CD8-positive, alpha-beta memory T cell (primary cell): ENCODE measurements around the gene LAMTOR3. TPM values are rescaled to one million over a fixed set of nuclear protein-coding genes. Genes with fewer than 3 reads are reported as not detected.

ENCODE experiments used
- CTCF ChIA-PET: fragments of 350-600 bp; sonication (Branson Sonifier 250); formaldehyde crosslinking; loops from one replicate; lab custom pipeline; 2021; ENCODE audit warnings: antibody characterized with exemption; lab: Charles Lee
- POLR2A ChIA-PET: fragments of 350-600 bp; sonication (Branson Sonifier 250); formaldehyde crosslinking; loops from one replicate; lab custom pipeline; 2021; ENCODE audit warnings: antibody characterized with exemption; lab: Charles Lee
- DNase-seq, 5 donors: peaks; one replicate each; pipeline versions ENCODE4 v3.0.0 to v3.0.0-alpha.2; 2020 to 2022; ENCODE audit warnings: mixed read lengths in 1 of 5
- H3K27ac ChIP-seq: one replicate; pipeline ENCODE4 v1.7.0; 2013; ENCODE audit warnings: low read depth, mild to moderate bottlenecking, low read length, moderate library complexity
- H3K27me3 ChIP-seq: 2 replicates; pipeline ENCODE4 v1.7.0; 2013; ENCODE audit warnings: low read length, mild to moderate bottlenecking; ENCODE audit not compliant: insufficient read depth, poor library complexity, severe bottlenecking
- H3K36me3 ChIP-seq: 2 replicates; pipeline ENCODE4 v1.7.0; 2013; ENCODE audit warnings: mild to moderate bottlenecking, low read length, moderate library complexity; ENCODE audit not compliant: insufficient read depth
- H3K4me1 ChIP-seq: 2 replicates; pipeline ENCODE4 v1.7.0; 2013; ENCODE audit warnings: mild to moderate bottlenecking, low read length, moderate library complexity; ENCODE audit not compliant: insufficient read depth
- H3K4me3 ChIP-seq: 2 replicates; pipeline ENCODE4 v1.7.0; 2013; ENCODE audit warnings: mild to moderate bottlenecking, low read length
- H3K9me3 ChIP-seq: 2 replicates; pipeline ENCODE4 v1.7.0; 2013; ENCODE audit warnings: mild to moderate bottlenecking, low read length
- H3K27ac Mint-ChIP-seq, 8 donors: one replicate each; pipeline ENCODE4 v1.8.0; 2020 to 2021; ENCODE audit warnings: mixed read lengths in 8 of 8, mild to moderate bottlenecking in 6 of 8, inconsistent platforms in 3 of 8, moderate library complexity in 3 of 8
- H3K27me3 Mint-ChIP-seq, 2 donors: one replicate each; pipeline ENCODE4 v1.8.0; 2020 to 2021; ENCODE audit warnings: mixed read lengths in 2 of 2, mild to moderate bottlenecking in 1 of 2, moderate library complexity in 1 of 2
- H3K36me3 Mint-ChIP-seq, 3 donors: one replicate each; pipeline ENCODE4 v1.8.0; 2020 to 2021; ENCODE audit warnings: mixed read lengths in 3 of 3, inconsistent platforms in 1 of 3, mild to moderate bottlenecking in 1 of 3
- H3K4me1 Mint-ChIP-seq, 3 donors: one replicate each; pipeline ENCODE4 v1.8.0; 2020 to 2021; ENCODE audit warnings: mixed read lengths in 3 of 3, inconsistent platforms in 1 of 3, mild to moderate bottlenecking in 1 of 3
- H3K4me3 Mint-ChIP-seq, 7 donors: one replicate each; pipeline ENCODE4 v1.8.0; 2020 to 2021; ENCODE audit warnings: mixed read lengths in 7 of 7, mild to moderate bottlenecking in 6 of 7, moderate library complexity in 4 of 7, inconsistent platforms in 2 of 7
- H3K9me3 Mint-ChIP-seq, 5 donors: one replicate each; pipeline ENCODE4 v1.8.0; 2020 to 2022; ENCODE audit warnings: mixed read lengths in 5 of 5, mild to moderate bottlenecking in 3 of 5, moderate library complexity in 2 of 5, inconsistent platforms in 1 of 5
- polyA plus RNA-seq: library from polyadenylated mRNA; unstranded; fragments of 300-500 nt; fragmentation: Illumina TruSeq; gene quantifications from one replicate; pipeline ENCODE4 v1.2.3, GENCODE V29; 2021
- total RNA-seq, 2 experiments: library from RNA; stranded (reverse); gene quantifications; one replicate each; pipeline ENCODE4 v1.2.3, GENCODE V29; 2021

Gene LAMTOR3
- total and polyA plus RNA-seq, 3 experiments from 2014 or later = 35.7 to 39.0 (median 37.9) TPM

DNA sequence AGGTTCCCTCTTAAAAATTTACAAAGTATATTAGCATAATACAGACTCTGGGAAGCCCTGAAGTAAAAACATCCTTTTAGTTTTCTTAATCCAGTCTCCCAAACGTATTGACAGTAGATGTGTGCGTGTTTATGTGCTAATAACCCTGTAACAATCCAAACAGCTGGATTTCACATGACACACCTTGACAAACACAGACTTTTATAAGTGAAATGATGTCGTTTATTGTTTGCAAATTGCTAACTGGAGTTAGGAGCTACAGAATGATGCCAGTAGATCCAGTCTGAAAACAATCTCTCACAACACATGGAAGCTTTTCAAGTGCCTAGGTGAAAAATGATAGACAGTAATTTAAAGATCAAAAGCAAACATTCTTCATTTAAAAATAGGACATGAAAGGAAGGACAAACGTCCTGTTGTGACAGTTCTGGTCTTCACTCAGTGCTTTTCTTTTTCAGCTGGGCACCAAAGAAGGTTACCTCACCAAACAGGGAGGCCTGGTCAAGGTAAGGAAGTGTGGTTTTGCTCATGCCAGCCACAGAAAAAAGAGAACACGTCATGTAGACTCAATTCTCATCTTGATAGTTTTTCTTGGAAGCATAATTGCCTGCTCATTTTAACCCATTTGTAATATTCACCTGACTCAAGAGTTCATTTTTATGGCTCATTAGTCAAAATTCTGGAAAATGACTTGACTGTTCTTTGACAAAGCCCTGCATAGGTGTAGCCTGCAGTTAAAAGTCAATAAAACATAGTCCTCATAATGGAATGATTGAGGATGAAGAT lies 32.9 kb downstream of the LAMTOR3 start:
- H3K9me3 Mint-ChIP-seq = no peaks in the 10 kb centered on the region
- Histone ChIP-seq H3K27ac (no peak overlapping the region), H3K4me3 (no peak overlapping the region), H3K4me1 (peaks cover 4% of the 10 kb centered on the region), H3K36me3 (peaks cover 5% of the 10 kb centered on the region), H3K9me3 (no peaks in the 10 kb centered on the region), H3K27me3 (no peaks in the 10 kb centered on the region)
- POLR2A ChIA-PET = no interaction called here
- no peaks in the 10 kb centered on the region for H3K27me3 Mint-ChIP-seq
- H3K36me3 Mint-ChIP-seq = peaks cover 6 to 52% (median 8%) of the 10 kb centered on the region in 3 donors
- CTCF ChIA-PET = no interaction called here
- peak overlapping the region in 1 of 8 donors; percentile 29 for H3K27ac Mint-ChIP-seq
- H3K4me3 Mint-ChIP-seq = no peak overlapping the region
- peaks cover 5 to 8% (median 6%) of the 10 kb centered on the region in 3 donors for H3K4me1 Mint-ChIP-seq
- DNase-seq = no peak

DNA sequence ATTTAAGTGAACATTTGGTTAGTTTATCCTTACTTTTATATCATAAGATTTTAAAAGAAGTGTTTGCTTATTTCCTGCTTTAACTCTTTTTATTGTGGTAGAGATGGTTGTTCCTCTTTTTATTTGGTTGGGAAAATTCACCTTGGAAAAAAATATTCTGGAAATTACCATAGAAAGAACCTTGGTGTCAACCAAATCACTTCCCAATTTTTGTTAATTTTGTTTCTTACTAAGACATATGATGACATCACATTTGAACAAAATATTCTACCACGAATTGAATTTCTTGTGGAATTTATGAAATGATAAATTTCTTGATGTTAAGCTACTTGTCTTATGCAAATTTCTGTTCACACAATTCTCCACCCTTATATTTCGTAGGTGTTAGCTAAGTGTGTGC lies 33.7 kb downstream of the LAMTOR3 start:
- Histone ChIP-seq H3K27me3 (no peaks in the 10 kb centered on the region), H3K4me3 (no peak overlapping the region), H3K9me3 (no peaks in the 10 kb centered on the region), H3K36me3 (peaks cover 5% of the 10 kb centered on the region), H3K27ac (no peak overlapping the region), H3K4me1 (peaks cover 8% of the 10 kb centered on the region)
- Mint-ChIP-seq H3K36me3 (peaks cover 3 to 46% (median 5%) of the 10 kb centered on the region in 3 donors), H3K27ac (no peak overlapping the region), H3K27me3 (no peaks in the 10 kb centered on the region), H3K9me3 (no peaks in the 10 kb centered on the region), H3K4me3 (no peak overlapping the region), H3K4me1 (peaks cover 11 to 16% (median 14%) of the 10 kb centered on the region in 3 donors)
- no peak for DNase-seq
- ChIA-PET CTCF (no interaction called here), POLR2A (no interaction called here)

DNA sequence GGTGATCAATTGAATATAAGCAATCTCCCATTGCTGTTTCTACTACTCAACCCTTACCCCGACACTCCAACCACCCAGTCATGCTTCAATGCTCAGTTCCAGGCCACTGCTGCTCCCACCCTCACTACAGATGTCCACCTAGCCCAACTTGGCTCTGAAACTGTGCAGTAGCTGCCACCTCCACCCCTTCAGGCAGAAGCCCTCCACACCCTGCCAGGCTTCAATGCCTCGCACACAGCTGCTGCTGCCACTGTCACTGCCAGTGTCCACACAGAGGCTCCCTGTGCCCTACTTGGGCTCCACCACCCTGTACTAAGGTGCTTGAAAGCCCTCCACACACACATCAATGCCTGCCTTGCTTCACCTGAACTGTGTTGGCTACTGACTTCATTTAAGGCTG lies 34.6 kb downstream of the LAMTOR3 start:
- peaks cover 8% of the 10 kb centered on the region for H3K4me1 ChIP-seq
- Mint-ChIP-seq H3K27me3 (no peaks in the 10 kb centered on the region), H3K4me3 (no peak overlapping the region), H3K36me3 (peaks cover 5 to 40% (median 8%) of the 10 kb centered on the region in 3 donors), H3K4me1 (peaks cover 14 to 23% (median 20%) of the 10 kb centered on the region in 3 donors), H3K9me3 (peaks cover 0 to 2% (median 0%) of the 10 kb centered on the region in 5 donors), H3K27ac (peak overlapping the region in 1 of 8 donors; percentile 73)
- DNase-seq = no peak
- H3K36me3 ChIP-seq = peaks cover 5% of the 10 kb centered on the region
- no peak overlapping the region for H3K4me3 ChIP-seq
- no peaks in the 10 kb centered on the region for H3K9me3 ChIP-seq
- POLR2A ChIA-PET = no interaction called here
- CTCF ChIA-PET = no interaction called here
- H3K27ac ChIP-seq = no peak overlapping the region
- H3K27me3 ChIP-seq = no peaks in the 10 kb centered on the region

DNA sequence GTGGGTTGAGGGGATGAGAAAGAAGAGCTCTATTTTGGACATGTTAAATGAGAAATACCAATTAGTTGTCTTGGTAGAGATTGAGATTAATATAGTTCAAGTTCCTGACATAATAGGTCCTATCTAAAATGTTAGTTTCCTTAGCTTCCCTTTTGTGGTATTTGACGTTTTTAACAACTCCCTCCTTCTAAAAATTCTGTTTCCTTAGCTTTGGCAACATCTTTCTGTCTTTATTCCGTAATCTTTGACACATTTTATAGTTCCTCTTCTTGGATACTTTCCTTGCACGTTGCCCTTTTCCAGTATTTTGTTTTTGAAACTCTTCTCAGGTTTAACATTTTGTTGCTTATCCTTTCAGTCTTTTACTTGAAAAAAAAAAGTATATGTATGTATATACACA lies 36.9 kb downstream of the LAMTOR3 start:
- no peaks in the 10 kb centered on the region for H3K27me3 ChIP-seq
- H3K4me3 ChIP-seq = no peak overlapping the region
- H3K4me1 ChIP-seq = peaks cover 8% of the 10 kb centered on the region
- peaks cover 10 to 40% (median 11%) of the 10 kb centered on the region in 3 donors for H3K36me3 Mint-ChIP-seq
- no peak overlapping the region for H3K27ac ChIP-seq
- H3K27me3 Mint-ChIP-seq = no peaks in the 10 kb centered on the region
- ChIA-PET POLR2A (no interaction called here), CTCF (no interaction called here)
- peaks cover 5% of the 10 kb centered on the region for H3K36me3 ChIP-seq
- H3K27ac Mint-ChIP-seq = peak overlapping the region in 1 of 8 donors; percentile 42
- H3K4me1 Mint-ChIP-seq = peaks cover 14 to 28% (median 24%) of the 10 kb centered on the region in 3 donors
- peak overlapping the region in 1 of 7 donors; percentile 5 for H3K4me3 Mint-ChIP-seq
- H3K9me3 Mint-ChIP-seq = peaks cover 0 to 4% (median 0%) of the 10 kb centered on the region in 5 donors
- H3K9me3 ChIP-seq = no peaks in the 10 kb centered on the region
- no peak for DNase-seq

DNA sequence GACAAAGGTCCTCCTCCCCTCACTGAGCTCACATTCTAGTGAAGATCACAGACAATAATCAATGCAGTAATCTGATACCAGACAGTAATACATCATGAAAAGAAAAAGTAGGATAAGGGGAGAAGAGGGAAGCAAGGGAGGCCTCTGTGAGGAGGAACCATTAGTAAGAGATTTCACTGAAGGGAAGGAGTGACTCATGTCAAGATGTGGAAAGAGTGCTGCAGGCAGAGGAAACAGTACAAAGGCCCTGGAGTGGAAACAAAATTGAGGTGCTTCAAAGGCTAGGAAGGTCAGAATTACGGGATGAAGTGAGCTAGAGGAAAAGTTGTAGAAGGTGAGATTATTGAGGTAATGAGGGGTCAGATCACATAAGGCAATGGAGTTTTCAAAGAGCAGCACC lies 38.1 kb downstream of the LAMTOR3 start:
- Mint-ChIP-seq H3K4me3 (peak overlapping the region in 6 of 7 donors; percentile 1 to 36 (median 8)), H3K27ac (peak overlapping the region in 6 of 8 donors; percentile 62 to 98 (median 82)), H3K36me3 (peaks cover 10 to 33% (median 11%) of the 10 kb centered on the region in 3 donors), H3K9me3 (peaks cover 0 to 4% (median 0%) of the 10 kb centered on the region in 5 donors), H3K4me1 (peaks cover 21 to 39% (median 33%) of the 10 kb centered on the region in 3 donors), H3K27me3 (no peaks in the 10 kb centered on the region)
- H3K4me1 ChIP-seq = peaks cover 8% of the 10 kb centered on the region
- no peak overlapping the region for H3K4me3 ChIP-seq
- H3K27me3 ChIP-seq = no peaks in the 10 kb centered on the region
- CTCF ChIA-PET = no interaction called here
- H3K9me3 ChIP-seq = no peaks in the 10 kb centered on the region
- POLR2A ChIA-PET = no interaction called here
- H3K27ac ChIP-seq = no peak overlapping the region
- no peak for DNase-seq
- peaks cover 2% of the 10 kb centered on the region for H3K36me3 ChIP-seq

DNA sequence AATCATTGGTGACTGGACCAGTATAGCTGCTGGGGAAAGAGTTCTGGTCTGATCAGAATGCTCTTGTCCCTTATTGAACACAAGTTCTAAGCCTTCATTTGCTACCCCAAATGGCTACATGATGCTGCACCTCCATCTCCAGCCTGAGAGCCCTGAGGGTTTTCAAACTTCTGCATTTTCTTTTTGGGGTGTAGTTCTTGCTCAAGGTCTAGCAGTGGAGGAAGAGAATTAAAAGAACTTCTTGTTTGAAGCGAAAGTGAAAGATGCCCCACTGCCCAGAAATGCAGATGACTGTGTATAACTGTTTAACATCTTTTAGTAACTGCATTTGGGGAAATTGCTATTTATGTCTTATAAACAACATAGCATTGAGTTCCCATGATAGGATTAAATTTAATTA lies 38.5 kb downstream of the LAMTOR3 start:
- H3K4me3 Mint-ChIP-seq = peak overlapping the region in 5 of 7 donors; percentile 40 to 78 (median 54)
- H3K4me1 ChIP-seq = peaks cover 8% of the 10 kb centered on the region
- H3K27me3 ChIP-seq = no peaks in the 10 kb centered on the region
- no peaks in the 10 kb centered on the region for H3K9me3 ChIP-seq
- no peaks in the 10 kb centered on the region for H3K36me3 ChIP-seq
- H3K4me1 Mint-ChIP-seq = peaks cover 26 to 44% (median 38%) of the 10 kb centered on the region in 3 donors
- H3K9me3 Mint-ChIP-seq = peaks cover 0 to 4% (median 0%) of the 10 kb centered on the region in 5 donors
- no peaks in the 10 kb centered on the region for H3K27me3 Mint-ChIP-seq
- H3K36me3 Mint-ChIP-seq = peaks cover 10 to 31% (median 11%) of the 10 kb centered on the region in 3 donors
- peak in 1 of 5 donors; percentile 1 for DNase-seq
- no peak overlapping the region for H3K4me3 ChIP-seq
- ChIA-PET CTCF (no interaction called here), POLR2A (no interaction called here)
- H3K27ac ChIP-seq = no peak overlapping the region
- peak overlapping the region in 6 of 8 donors; percentile 11 to 91 (median 55) for H3K27ac Mint-ChIP-seq

DNA sequence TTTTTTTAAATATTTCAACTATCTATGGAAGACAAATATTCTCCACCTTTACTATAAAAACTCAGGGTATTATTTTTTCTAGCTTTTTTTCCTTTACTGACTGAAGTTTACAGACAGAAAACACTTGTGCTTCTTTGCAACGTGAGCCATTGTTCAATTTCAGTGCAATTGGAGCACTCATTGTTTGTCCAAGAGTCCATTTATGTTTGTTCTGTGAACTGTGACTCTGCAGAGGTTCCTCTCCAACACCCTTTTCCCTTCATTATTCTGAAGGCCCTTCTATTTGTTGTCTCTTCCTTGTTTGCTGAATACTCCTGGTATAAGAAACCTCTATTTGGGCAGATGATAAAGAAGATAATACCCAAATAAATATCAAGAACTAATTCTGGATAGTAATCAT lies 40.2 kb downstream of the LAMTOR3 start:
- Mint-ChIP-seq H3K36me3 (peaks cover 5 to 23% (median 11%) of the 10 kb centered on the region in 3 donors), H3K27ac (peak overlapping the region in 1 of 8 donors; percentile 67), H3K27me3 (no peaks in the 10 kb centered on the region), H3K4me3 (no peak overlapping the region), H3K9me3 (peaks cover 0 to 4% (median 0%) of the 10 kb centered on the region in 5 donors), H3K4me1 (peaks cover 26 to 45% (median 38%) of the 10 kb centered on the region in 3 donors)
- Histone ChIP-seq H3K4me3 (no peak overlapping the region), H3K9me3 (no peaks in the 10 kb centered on the region), H3K36me3 (no peaks in the 10 kb centered on the region), H3K27ac (no peak overlapping the region), H3K4me1 (peaks cover 8% of the 10 kb centered on the region), H3K27me3 (no peaks in the 10 kb centered on the region)
- DNase-seq = no peak
- ChIA-PET POLR2A (no interaction called here), CTCF (no interaction called here)

DNA sequence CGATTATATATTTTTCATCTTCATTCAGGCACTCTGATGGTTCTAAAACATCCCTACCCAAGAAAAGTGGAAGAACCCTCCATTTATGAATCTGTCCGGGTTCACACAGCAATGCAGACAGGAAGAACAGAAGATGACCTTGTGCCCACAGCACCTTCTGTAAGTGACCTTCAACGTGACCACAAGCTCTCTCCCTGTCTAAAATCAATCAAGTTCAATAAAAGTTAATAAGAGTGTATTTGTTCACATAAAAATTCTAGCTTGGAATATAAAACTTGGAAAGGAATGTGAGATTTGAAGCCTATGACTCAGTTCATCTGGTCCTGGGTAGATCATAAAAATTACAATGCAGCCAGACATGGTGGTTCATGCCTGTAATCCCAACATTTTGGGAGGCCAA lies 41.0 kb downstream of the LAMTOR3 start:
- H3K27me3 ChIP-seq = no peaks in the 10 kb centered on the region
- no peaks in the 10 kb centered on the region for H3K9me3 ChIP-seq
- H3K27ac ChIP-seq = no peak overlapping the region
- CTCF ChIA-PET = no interaction called here
- POLR2A ChIA-PET = no interaction called here
- Mint-ChIP-seq H3K9me3 (peaks cover 0 to 4% (median 0%) of the 10 kb centered on the region in 5 donors), H3K36me3 (peaks cover 5 to 22% (median 10%) of the 10 kb centered on the region in 3 donors), H3K4me1 (peaks cover 26 to 53% (median 41%) of the 10 kb centered on the region in 3 donors), H3K27me3 (no peaks in the 10 kb centered on the region), H3K4me3 (no peak overlapping the region), H3K27ac (peak overlapping the region in 1 of 8 donors; percentile 8)
- peaks cover 8% of the 10 kb centered on the region for H3K4me1 ChIP-seq
- no peak overlapping the region for H3K4me3 ChIP-seq
- DNase-seq = no peak
- no peaks in the 10 kb centered on the region for H3K36me3 ChIP-seq
